B cell (primary cell): ENCODE data around the gene VPS13D. TPM values are rescaled to one million over a fixed set of nuclear protein-coding genes. Genes with fewer than 3 reads are reported as not detected.

Source experiments
- ATAC-seq: fragments of 200-7000 bp; cut with Tn5 transposase; one replicate; pipeline ENCODE4 v1.10.0; 2021; ENCODE audit warnings: low read depth, mild to moderate bottlenecking, moderate number of reproducible peaks, moderate library complexity
- CTCF ChIA-PET: fragments of 350-600 bp; sonication (Branson Sonifier 250); formaldehyde crosslinking; loops from one replicate; lab custom pipeline; 2021; ENCODE audit warnings: antibody characterized with exemption, inconsistent platforms; lab: Charles Lee
- POLR2A ChIA-PET: fragments of 350-600 bp; sonication (Branson Sonifier 250); formaldehyde crosslinking; loops from one replicate; lab custom pipeline; 2021; ENCODE audit warnings: antibody characterized with exemption; lab: Charles Lee
- DNase-seq: peaks from one replicate; pipeline ENCODE4 v3.0.0; 2013
- H2AFZ ChIP-seq: 2 replicates; pipeline ENCODE4 v1.6.1; 2012; ENCODE audit warnings: mild to moderate bottlenecking, low read depth, low read length; ENCODE audit not compliant: insufficient read depth, poor library complexity, severe bottlenecking
- H3K27ac ChIP-seq, 2 donors: 1 replicate in 1 of 2; 2 replicates in 1 of 2; pipeline ENCODE4 v1.5.1; 2012 to 2013; ENCODE audit warnings: low read length in 2 of 2, mild to moderate bottlenecking in 2 of 2, moderate library complexity in 1 of 2
- H3K27me3 ChIP-seq, 4 experiments: fragments of 200-600 bp in 1 of 4; sonication (generic) in 1 of 4; replicated peaks in 1 of 4; 1 replicate in 2 of 4; 2 replicates in 2 of 4; pipeline versions ENCODE4 v1.6.1 to v1.7.0; 2013 to 2016; ENCODE audit warnings: low read length in 3 of 4, mild to moderate bottlenecking in 2 of 4, mixed read lengths in 1 of 4, moderate library complexity in 1 of 4; ENCODE audit not compliant: insufficient read depth in 4 of 4, control insufficient read depth in 3 of 4; ENCODE audit errors: control extremely low read depth in 1 of 4
- H3K36me3 ChIP-seq, 2 experiments: replicated peaks in 1 of 2; 1 replicate in 1 of 2; 2 replicates in 1 of 2; pipeline versions ENCODE4 v1.6.1 to v1.7.1; 2013; ENCODE audit warnings: low read length in 1 of 2; ENCODE audit not compliant: insufficient read depth in 2 of 2, control insufficient read depth in 1 of 2; ENCODE audit errors: control extremely low read depth in 1 of 2, extremely low read depth in 1 of 2
- H3K4me1 ChIP-seq, 2 donors: fragments of 200-600 bp in 1 of 2; sonication (generic) in 1 of 2; 1 replicate in 1 of 2; 2 replicates in 1 of 2; pipeline versions ENCODE4 v1.5.1 to v1.6.1; 2013 to 2017; ENCODE audit warnings: low read length in 2 of 2; ENCODE audit not compliant: control insufficient read depth in 2 of 2, insufficient read depth in 2 of 2
- H3K4me2 ChIP-seq: replicated peaks from 2 replicates; pipeline ENCODE3; 2012; ENCODE audit warnings: mild to moderate bottlenecking, low read depth, low read length; ENCODE audit not compliant: poor library complexity, severe bottlenecking
- H3K4me3 ChIP-seq, 5 experiments: fragments of 200-600 bp in 1 of 5; sonication (generic) in 1 of 5; 1 replicate in 3 of 5; 2 replicates in 2 of 5; pipeline versions ENCODE4 v1.5.1 to v1.7.0; 2011 to 2016; ENCODE audit warnings: low read length in 4 of 5, mild to moderate bottlenecking in 4 of 5, low read depth in 2 of 5, control low read depth in 1 of 5, moderate library complexity in 1 of 5; ENCODE audit not compliant: insufficient read depth in 1 of 5; ENCODE audit errors: control extremely low read depth in 1 of 5, extremely low read depth in 1 of 5
- H3K79me2 ChIP-seq: fragments of 200-600 bp; sonication (generic); one replicate; pipeline ENCODE4 v1.6.0; 2016; ENCODE audit warnings: low read length; ENCODE audit not compliant: control insufficient read depth, insufficient read depth
- H3K9ac ChIP-seq: fragments of 200-600 bp; sonication (generic); 2 replicates; pipeline ENCODE4 v1.6.1; 2017; ENCODE audit warnings: mild to moderate bottlenecking, low read length, moderate library complexity
- H3K9me3 ChIP-seq, 3 donors: one replicate each; pipeline versions ENCODE4 v1.6.1 to v1.7.1; 2013; ENCODE audit warnings: low read length in 2 of 3; ENCODE audit not compliant: control insufficient read depth in 2 of 3, insufficient read depth in 1 of 3; ENCODE audit errors: control extremely low read depth in 1 of 3
- H4K20me1 ChIP-seq: 2 replicates; pipeline ENCODE4 v1.6.0; 2012; ENCODE audit warnings: mild to moderate bottlenecking, low read length; ENCODE audit not compliant: insufficient read depth, control insufficient read depth, poor library complexity, severe bottlenecking
- H3K27ac Mint-ChIP-seq: one replicate; pipeline ENCODE4 v1.8.0; 2021; ENCODE audit warnings: mixed read lengths
- H3K27me3 Mint-ChIP-seq: one replicate; pipeline ENCODE4 v1.8.0; 2021; ENCODE audit warnings: mixed read lengths
- H3K4me1 Mint-ChIP-seq: one replicate; pipeline ENCODE4 v1.8.0; 2021; ENCODE audit warnings: mixed read lengths
- H3K4me3 Mint-ChIP-seq: one replicate; pipeline ENCODE4 v1.8.0; 2021; ENCODE audit warnings: mixed read lengths
- H3K9me3 Mint-ChIP-seq: one replicate; pipeline ENCODE4 v1.8.0; 2022; ENCODE audit warnings: mixed read lengths; ENCODE audit not compliant: insufficient read depth
- EZH2 ChIP-seq: IDR thresholded peaks from 2 replicates; pipeline ENCODE4 v1.6.1; 2012; ENCODE audit warnings: borderline replicate concordance, low read depth, mild to moderate bottlenecking, moderate library complexity, low read length; ENCODE audit not compliant: insufficient read depth, poor library complexity, severe bottlenecking
- whole genome bisulfite sequencing: methylation state at CpG from one replicate; pipeline ENCODE4 v1.1.5; 2013; ENCODE audit warnings: missing lambda C conversion rate; ENCODE audit not compliant: insufficient coverage; 5-methylcytosine and 5-hydroxymethylcytosine counted together
- intact Hi-C: fragments of 100-400 bp; cut with micrococcal nuclease; formaldehyde crosslinking; loops from one replicate; pipeline ENCODE4 v1.10.0; 2022
- polyA plus RNA-seq: library from polyadenylated mRNA; depleted of rRNA; stranded (reverse); fragments of >200 nt; gene quantifications from 2 replicates; pipeline ENCODE4 v1.2.3, GENCODE V29; 2012
- total RNA-seq, 2 donors: library from RNA; stranded (reverse); fragments of 120-200 nt in 1 of 2; gene quantifications; 1 replicate in 1 of 2; 2 replicates in 1 of 2; pipeline versions ENCODE4 v1.2.3 to v1.2.4, GENCODE V29; 2013 to 2022
- TF ChIP-seq, protein P1 (sequence below): fragments of 200-600 bp; IDR thresholded peaks from one replicate; pipeline ENCODE4 v1.8.0; 2022; ENCODE audit warnings: antibody characterized with exemption, mild to moderate bottlenecking

Gene VPS13D
- total and polyA plus RNA-seq, 2 donors (not counting 1 experiment from before 2014, with no cell fraction given): 29.9 to 104 TPM

GRCh38 chr1:12505639-12506280 lies 275.9 kb downstream of the VPS13D start:
- intact Hi-C loops: no loop called here
- Histone ChIP-seq H4K20me1 (no peaks in the 10 kb centered on the region), H3K27me3 (no peaks in the 10 kb centered on the region), H3K79me2 (no peaks in the 10 kb centered on the region), H2AFZ (no peak overlapping the region), H3K9ac (no peak overlapping the region), H3K9me3 (no peaks in the 10 kb centered on the region), H3K36me3 (peaks cover 0 to 33% of the 10 kb centered on the region in 2 experiments), H3K4me1 (peaks cover 4 to 5% of the 10 kb centered on the region in 2 donors), H3K27ac (no peak overlapping the region), H3K4me2 (no peak overlapping the region), H3K4me3 (no peak overlapping the region)
- ChIA-PET CTCF (no interaction called here), POLR2A (no interaction called here)
- no peak overlapping the region for H3K27ac Mint-ChIP-seq
- TF ChIP-seq, protein P1, sequence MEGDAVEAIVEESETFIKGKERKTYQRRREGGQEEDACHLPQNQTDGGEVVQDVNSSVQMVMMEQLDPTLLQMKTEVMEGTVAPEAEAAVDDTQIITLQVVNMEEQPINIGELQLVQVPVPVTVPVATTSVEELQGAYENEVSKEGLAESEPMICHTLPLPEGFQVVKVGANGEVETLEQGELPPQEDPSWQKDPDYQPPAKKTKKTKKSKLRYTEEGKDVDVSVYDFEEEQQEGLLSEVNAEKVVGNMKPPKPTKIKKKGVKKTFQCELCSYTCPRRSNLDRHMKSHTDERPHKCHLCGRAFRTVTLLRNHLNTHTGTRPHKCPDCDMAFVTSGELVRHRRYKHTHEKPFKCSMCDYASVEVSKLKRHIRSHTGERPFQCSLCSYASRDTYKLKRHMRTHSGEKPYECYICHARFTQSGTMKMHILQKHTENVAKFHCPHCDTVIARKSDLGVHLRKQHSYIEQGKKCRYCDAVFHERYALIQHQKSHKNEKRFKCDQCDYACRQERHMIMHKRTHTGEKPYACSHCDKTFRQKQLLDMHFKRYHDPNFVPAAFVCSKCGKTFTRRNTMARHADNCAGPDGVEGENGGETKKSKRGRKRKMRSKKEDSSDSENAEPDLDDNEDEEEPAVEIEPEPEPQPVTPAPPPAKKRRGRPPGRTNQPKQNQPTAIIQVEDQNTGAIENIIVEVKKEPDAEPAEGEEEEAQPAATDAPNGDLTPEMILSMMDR: no peak
- no peak for TF ChIP-seq EZH2
- H3K27me3 Mint-ChIP-seq: no peaks in the 10 kb centered on the region
- WGBS: 88% methylated on average over 12 of the region's 12 CpGs
- H3K4me1 Mint-ChIP-seq: peaks cover 9% of the 10 kb centered on the region
- no peaks in the 10 kb centered on the region for H3K9me3 Mint-ChIP-seq
- no peak for ATAC-seq
- no peak overlapping the region for H3K4me3 Mint-ChIP-seq
- no peak for DNase-seq
